ENCODE data around the gene SAP30. TPM values are rescaled to one million over a fixed set of nuclear protein-coding genes. Genes with fewer than 3 reads are reported as not detected.
A peak's percentile ranks its signal among the peaks of the same experiment; 100 is the strongest.

SAP30 gene
- total RNA-seq, 1 donor from 2014 or later, result 22.2 TPM

DNA sequence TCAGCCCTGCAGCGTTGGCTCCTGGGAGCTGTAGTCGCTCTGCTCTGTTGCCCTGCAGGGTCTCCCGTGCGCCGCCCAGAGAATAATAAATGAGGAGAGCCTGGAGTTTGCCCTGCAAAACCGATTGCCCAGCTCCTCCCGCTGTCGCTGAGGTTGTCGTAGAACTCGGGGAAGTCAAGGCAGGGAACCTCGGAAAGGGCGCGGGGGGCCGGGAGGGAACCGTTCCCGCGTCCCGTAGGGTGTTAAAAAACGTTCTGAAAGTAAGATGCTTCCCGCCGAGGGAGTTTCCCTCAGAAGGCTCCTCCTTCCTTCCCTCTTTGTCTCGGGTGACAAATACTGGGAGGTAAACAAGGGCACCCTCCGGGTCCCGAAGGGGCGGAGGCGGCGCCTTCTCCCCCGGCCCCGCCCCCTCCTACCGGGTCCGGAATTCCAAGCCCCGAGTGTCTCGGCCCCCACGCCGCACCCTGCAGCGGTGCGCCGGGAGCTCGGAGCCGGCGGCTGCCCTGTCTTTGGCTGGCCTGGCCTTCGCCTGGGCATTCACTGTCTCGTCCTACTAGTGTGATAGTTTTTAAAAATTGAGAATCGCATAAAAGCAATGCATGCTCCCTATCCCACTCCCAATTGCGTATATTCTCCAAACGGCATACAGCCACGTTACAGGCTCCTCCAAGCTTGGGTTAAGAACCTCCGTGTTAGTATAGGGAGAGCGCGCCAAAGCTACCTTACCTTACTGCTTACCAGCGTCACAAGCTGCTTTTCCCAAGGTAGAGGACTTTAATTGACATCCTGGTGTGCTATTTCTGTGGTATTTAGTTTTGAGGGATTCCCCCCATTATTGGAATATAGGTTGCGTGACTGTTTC lies 35.6 kb upstream of the SAP30 start:
- peak overlapping the region; percentile 99 for H3K27ac Mint-ChIP-seq (ENCODE audit: unreplicated experiment)
- peaks cover 20% of the 10 kb centered on the region for H3K27me3 Mint-ChIP-seq (ENCODE audit: unreplicated experiment)
- H3K4me1 Mint-ChIP-seq (ENCODE audit: unreplicated experiment), result peaks cover 33% of the 10 kb centered on the region
- TF ChIP-seq, protein P1, sequence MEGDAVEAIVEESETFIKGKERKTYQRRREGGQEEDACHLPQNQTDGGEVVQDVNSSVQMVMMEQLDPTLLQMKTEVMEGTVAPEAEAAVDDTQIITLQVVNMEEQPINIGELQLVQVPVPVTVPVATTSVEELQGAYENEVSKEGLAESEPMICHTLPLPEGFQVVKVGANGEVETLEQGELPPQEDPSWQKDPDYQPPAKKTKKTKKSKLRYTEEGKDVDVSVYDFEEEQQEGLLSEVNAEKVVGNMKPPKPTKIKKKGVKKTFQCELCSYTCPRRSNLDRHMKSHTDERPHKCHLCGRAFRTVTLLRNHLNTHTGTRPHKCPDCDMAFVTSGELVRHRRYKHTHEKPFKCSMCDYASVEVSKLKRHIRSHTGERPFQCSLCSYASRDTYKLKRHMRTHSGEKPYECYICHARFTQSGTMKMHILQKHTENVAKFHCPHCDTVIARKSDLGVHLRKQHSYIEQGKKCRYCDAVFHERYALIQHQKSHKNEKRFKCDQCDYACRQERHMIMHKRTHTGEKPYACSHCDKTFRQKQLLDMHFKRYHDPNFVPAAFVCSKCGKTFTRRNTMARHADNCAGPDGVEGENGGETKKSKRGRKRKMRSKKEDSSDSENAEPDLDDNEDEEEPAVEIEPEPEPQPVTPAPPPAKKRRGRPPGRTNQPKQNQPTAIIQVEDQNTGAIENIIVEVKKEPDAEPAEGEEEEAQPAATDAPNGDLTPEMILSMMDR (IDR thresholded peaks at IDR 0.05; ENCODE audit: unreplicated experiment), result no peak
- H3K36me3 Mint-ChIP-seq (ENCODE audit: low read depth, unreplicated experiment), result peaks cover 18% of the 10 kb centered on the region
- peak; percentile 76 for DNase-seq (ENCODE audit: low spot score)
- no peaks in the 10 kb centered on the region for H3K9me3 Mint-ChIP-seq (ENCODE audit: unreplicated experiment)
- peak overlapping the region; percentile 99 for H3K4me3 Mint-ChIP-seq (ENCODE audit: unreplicated experiment)

DNA sequence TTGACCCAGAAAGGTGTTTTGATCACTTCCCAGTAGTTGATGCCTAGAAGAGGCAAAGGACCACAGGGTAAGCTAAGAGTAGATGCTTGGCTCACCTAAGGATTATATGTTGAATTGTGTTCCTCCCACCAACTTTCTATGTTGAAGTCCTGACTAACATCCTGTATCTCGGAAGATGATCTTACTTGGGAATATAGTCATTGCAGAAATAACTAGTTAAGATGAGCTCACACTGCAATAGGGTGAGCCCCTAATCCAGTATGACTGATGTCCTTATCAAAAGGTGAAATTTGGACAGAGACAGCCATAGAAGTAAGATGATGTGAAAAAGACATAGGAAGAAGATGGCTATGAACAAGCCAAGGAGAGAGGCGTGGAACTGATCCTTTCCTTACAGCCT lies 33.3 kb upstream of the SAP30 start:
- no peaks in the 10 kb centered on the region for H3K9me3 Mint-ChIP-seq (ENCODE audit: unreplicated experiment)
- no peak for DNase-seq (ENCODE audit: low spot score)
- peaks cover 18% of the 10 kb centered on the region for H3K27me3 Mint-ChIP-seq (ENCODE audit: unreplicated experiment)
- H3K27ac Mint-ChIP-seq (ENCODE audit: unreplicated experiment), result no peak overlapping the region
- H3K36me3 Mint-ChIP-seq (ENCODE audit: low read depth, unreplicated experiment), result peaks cover 15% of the 10 kb centered on the region
- peaks cover 45% of the 10 kb centered on the region for H3K4me1 Mint-ChIP-seq (ENCODE audit: unreplicated experiment)
- no peak overlapping the region for H3K4me3 Mint-ChIP-seq (ENCODE audit: unreplicated experiment)
- TF ChIP-seq, protein P1 (IDR thresholded peaks at IDR 0.05; ENCODE audit: unreplicated experiment), result no peak

DNA sequence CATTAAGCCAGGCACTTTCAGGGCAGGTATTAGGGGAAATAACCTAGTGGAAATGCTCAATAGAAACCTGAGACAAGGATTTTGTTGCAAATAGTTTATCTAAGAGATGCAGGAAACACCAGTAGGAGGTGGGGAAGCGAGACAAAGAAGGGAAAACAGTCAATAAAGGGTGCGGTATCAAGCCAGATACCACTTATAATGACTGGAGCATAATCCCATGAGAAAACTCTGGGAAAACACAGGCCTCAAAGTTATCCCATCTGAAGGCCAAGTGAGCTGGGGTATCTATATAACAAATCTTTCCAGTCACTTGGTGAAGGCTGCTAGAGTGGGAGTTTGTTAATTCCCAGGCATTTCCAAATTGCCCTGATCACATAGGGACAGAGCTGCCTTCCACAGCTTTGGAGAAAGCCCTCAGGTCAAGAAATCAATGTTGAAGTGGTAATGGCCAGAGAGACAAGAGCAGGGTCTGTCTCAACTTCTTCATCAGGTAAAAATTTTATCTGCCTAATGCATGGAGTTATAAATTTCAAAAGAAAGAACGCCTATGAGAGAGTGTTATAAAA lies 26.8 kb upstream of the SAP30 start:
- no peak for DNase-seq (ENCODE audit: low spot score)
- Mint-ChIP-seq H3K27ac (ENCODE audit: unreplicated experiment) (peak overlapping the region; percentile 90), H3K9me3 (ENCODE audit: unreplicated experiment) (no peaks in the 10 kb centered on the region), H3K4me1 (ENCODE audit: unreplicated experiment) (peaks cover 32% of the 10 kb centered on the region), H3K27me3 (ENCODE audit: unreplicated experiment) (peaks cover 2% of the 10 kb centered on the region), H3K4me3 (ENCODE audit: unreplicated experiment) (peak overlapping the region; percentile 66), H3K36me3 (ENCODE audit: low read depth, unreplicated experiment) (no peaks in the 10 kb centered on the region)
- TF ChIP-seq, protein P1 (IDR thresholded peaks at IDR 0.05; ENCODE audit: unreplicated experiment), result no peak

DNA sequence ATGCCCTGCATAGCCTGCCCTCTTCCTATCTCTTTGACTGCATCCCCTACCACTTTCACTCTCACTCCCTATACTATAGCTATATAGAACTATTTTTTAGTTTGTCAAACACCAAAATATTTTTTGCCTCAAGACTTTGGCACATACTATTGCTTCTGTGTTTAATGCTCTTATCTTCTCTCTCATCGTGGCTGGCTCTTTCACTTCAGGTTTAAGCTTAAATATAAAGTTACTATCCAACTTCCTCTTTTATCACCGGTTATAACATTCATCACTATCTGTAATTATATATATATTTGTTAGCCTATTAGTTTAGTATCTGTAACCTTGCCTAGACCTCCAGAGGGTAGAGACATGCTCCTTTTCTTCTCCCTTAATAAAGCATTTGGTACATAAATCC lies 25.1 kb upstream of the SAP30 start:
- peaks cover 26% of the 10 kb centered on the region for H3K4me1 Mint-ChIP-seq (ENCODE audit: unreplicated experiment)
- H3K4me3 Mint-ChIP-seq (ENCODE audit: unreplicated experiment), result peak overlapping the region; percentile 81
- TF ChIP-seq, protein P1 (IDR thresholded peaks at IDR 0.05; ENCODE audit: unreplicated experiment), result no peak
- DNase-seq (ENCODE audit: low spot score), result no peak
- no peaks in the 10 kb centered on the region for H3K36me3 Mint-ChIP-seq (ENCODE audit: low read depth, unreplicated experiment)
- H3K9me3 Mint-ChIP-seq (ENCODE audit: unreplicated experiment), result no peaks in the 10 kb centered on the region
- no peak overlapping the region for H3K27ac Mint-ChIP-seq (ENCODE audit: unreplicated experiment)
- peaks cover 2% of the 10 kb centered on the region for H3K27me3 Mint-ChIP-seq (ENCODE audit: unreplicated experiment)

DNA sequence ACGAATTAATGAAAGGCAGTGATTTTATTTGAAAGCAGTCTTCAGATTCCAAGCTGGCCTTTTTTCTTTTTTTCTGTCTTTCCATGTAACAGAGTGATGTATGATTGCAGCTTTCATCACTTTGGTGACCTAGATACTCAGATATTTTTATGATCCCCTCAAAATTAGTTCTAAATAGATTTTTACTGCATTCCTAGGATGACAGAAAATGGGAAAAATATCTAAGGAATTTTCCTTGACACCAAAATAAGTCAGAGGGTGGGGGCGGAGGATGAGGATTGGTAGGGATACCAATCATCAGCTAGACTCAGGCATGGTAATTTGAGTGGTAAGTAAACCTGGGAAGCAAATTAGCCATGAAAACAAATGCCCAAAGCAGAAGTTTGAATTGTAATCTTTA lies 24.7 kb upstream of the SAP30 start:
- peaks cover 22% of the 10 kb centered on the region for H3K4me1 Mint-ChIP-seq (ENCODE audit: unreplicated experiment)
- no peaks in the 10 kb centered on the region for H3K9me3 Mint-ChIP-seq (ENCODE audit: unreplicated experiment)
- no peak for DNase-seq (ENCODE audit: low spot score)
- peaks cover 2% of the 10 kb centered on the region for H3K27me3 Mint-ChIP-seq (ENCODE audit: unreplicated experiment)
- H3K27ac Mint-ChIP-seq (ENCODE audit: unreplicated experiment), result no peak overlapping the region
- H3K4me3 Mint-ChIP-seq (ENCODE audit: unreplicated experiment), result peak overlapping the region; percentile 54
- no peaks in the 10 kb centered on the region for H3K36me3 Mint-ChIP-seq (ENCODE audit: low read depth, unreplicated experiment)
- TF ChIP-seq, protein P1 (IDR thresholded peaks at IDR 0.05; ENCODE audit: unreplicated experiment), result no peak
